COLO668 (cell line): ENCODE results near the gene HOXC10.

Source experiments
- DNase-seq: peaks from one replicate; lab custom pipeline; 2025; ENCODE audit not compliant: unreplicated experiment; lab: John Stamatoyannopoulos, UW

HOXC10 gene

GRCh38 chr12:53990311-53991076 lies 5.5 kb downstream of the HOXC10 start:
- no peak for DNase-seq

- no peak for DNase-seq
Measured at GRCh38 chr12:53991077-53991460, 6.1 kb downstream of the HOXC10 start.

- no peak for DNase-seq
Measured at GRCh38 chr12:53992377-53992889, 7.5 kb downstream of the HOXC10 start.

DNA sequence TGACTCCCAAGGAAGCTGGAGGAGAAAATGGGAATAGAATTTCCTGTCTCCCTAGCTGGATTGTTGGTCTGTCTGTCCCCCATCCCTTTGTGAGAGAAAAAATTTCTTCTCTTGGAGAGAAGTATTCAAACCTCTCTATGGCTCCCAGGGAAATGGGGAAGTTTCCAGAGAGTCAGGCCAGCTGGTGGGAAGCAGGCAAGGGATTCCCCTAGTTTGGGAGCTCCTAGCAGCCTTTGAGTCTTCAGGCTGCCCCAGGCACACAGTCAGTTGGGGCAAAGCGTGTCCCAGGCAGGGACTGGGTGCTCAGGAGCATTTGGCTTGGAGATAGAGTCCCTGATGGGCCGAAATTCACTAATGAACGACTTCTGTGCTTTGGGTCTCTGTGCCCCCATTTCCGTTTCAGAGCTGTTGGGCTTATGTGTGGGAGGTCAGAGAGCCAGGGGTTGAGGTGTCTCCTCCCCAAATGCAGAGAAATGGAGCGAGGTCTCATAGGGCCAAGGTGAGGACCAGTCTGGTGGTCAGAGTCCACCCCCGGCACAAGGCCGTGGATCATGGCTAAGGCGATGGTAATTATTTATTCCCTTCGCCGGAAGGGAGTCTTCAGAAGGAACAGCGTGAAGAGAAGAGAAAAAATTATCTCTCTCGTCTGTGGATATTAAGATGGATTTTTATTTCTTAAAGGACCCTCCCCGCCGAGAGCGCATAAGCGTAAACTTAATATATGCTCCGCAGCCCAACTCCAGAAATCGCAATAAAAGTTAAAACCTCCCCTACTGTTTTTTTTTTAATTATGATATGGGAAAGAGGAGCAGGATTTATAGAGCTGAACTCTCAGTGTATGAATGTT lies 8.4 kb downstream of the HOXC10 start:
- DNase-seq, result no peak

DNA sequence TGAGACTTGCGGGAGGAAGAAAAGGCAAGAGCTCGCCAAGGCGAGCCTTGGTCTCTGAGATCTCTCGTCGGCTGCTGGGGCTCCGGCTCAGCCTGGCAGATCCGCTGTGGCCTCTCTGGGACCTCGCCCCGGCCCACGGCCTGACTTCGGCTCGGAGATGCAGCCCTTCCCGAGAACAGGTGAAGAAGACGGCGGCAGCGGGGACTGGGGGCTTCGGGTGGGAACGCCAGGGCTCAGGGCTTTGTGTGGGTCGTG lies 9.0 kb downstream of the HOXC10 start:
- no peak for DNase-seq

DNA sequence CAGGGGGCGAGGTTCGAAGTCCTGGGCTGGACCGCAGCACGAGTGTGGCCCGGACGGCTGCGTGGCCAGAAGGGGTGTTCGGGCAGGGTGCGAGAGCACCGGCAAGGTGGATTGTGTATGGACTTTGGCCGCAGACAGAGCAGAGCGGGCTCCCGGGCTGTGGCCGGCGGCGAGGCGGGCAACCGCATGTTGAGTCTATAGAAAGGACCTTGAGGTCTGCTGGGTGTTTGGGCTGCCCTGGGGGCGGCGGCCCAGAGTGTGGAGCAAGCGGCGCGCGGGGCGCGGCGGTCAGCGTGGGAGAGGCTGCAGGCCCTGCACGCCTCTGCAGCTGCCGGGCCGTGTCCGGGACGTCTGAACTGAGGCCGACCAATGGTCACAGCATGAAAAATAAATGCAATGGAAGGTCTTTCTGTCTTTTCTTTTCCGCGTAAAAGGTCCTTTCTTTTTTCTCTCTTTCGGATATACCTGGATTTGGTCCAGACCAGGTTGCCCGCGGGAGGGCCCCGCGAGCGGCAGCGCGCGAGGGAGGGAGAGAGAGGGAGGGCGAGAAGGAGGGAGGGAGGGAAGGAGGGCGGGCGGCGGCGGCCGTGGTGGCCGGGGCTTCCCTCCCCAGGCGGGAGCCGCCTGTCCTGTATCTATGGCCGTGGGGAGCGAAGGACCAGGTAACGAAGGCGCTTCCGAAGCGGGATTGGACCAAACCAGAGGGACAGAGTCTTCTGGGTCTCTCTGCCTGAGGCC lies 9.5 kb downstream of the HOXC10 start:
- peak; percentile 1 for DNase-seq

DNA sequence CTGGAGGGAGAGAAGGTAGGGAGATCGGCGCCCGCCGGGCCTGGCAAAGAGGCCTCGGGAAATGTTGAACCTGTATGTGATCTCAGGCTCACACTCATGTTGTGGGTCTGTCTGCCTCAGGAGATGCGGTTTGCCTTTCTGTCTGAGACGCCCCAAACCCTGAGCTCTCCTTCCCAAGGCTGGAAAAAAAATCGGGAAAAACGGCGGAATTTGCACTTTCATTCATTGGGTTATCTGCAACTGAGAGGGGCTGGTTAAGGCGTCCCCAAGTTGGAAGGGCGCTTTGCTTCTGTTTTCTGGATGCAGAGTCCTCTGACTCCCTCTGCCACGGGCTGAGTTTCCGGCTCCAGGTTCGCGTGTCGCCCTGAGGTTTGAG lies 10.0 kb downstream of the HOXC10 start:
- DNase-seq, result no peak

GRCh38 chr12:53995378-53996239 lies 10.7 kb downstream of the HOXC10 start:
- peak; percentile 20 for DNase-seq

DNA sequence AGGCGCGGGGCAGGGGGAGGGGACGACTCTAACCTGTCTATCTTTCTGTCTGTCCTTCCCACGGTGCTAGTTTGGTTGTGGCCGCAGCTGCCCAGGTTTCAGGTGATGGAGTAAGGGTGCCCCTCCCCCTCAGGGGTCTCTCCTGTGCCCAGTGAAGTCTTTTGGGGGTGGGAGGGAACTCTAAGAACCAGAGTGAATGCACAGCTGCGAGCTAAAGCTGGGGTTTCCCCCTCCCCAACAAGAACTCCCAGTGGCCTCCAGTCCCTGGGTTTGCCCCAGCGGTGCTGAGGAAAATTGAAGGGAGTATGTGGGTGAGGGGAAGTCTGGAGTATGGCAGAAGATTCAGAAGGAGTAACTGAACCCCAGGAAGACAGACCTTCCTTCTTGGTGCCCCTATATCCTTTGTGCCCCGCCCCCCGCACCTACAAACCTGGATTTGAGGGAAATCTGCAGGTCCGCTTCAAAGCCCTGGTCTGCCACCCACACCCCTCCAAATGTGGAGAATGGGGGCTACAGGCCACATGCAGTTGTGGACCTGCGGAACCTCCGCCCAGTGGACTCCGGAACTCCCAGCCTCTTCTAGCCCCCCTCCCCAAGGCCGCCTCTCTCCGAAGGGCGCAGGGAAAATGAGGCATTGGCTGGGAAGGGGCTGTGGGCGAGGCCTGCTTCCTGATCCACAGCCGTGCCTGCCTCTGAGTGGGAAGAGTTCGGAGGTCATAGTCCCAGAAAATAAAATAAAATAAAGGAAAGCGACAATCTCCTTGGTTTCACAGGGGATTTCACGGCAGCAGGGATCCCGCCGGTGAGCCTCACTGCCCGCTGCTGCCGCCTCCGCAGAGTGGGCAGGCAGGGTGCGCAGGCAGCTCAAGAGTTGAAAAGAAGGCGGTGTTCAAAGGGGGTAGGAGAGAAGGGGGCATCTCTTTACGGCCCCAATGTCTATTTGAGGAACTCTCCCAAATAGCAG lies 11.6 kb downstream of the HOXC10 start:
- no peak for DNase-seq

GRCh38 chr12:53997204-53998109 lies 12.5 kb downstream of the HOXC10 start:
- DNase-seq, result no peak

- DNase-seq, result no peak
Measured at GRCh38 chr12:53998110-53998899, 13.4 kb downstream of the HOXC10 start.

DNA sequence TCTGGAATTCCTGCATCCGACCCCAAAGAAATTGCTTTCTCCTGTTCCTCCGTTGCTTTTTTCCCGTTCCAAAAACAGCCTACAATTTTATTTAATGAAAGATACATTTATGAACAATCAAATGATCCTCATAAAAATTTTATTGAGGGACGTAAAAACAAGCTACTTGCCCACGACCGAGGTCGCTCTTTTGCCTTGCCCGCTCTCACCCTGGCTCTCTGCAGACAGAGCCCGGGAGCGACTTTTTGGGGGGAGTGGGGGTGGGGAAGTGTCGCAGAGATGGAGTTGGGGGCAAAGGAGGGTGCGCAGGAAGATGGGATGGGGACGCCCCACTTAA lies 13.9 kb downstream of the HOXC10 start:
- no peak for DNase-seq

DNA sequence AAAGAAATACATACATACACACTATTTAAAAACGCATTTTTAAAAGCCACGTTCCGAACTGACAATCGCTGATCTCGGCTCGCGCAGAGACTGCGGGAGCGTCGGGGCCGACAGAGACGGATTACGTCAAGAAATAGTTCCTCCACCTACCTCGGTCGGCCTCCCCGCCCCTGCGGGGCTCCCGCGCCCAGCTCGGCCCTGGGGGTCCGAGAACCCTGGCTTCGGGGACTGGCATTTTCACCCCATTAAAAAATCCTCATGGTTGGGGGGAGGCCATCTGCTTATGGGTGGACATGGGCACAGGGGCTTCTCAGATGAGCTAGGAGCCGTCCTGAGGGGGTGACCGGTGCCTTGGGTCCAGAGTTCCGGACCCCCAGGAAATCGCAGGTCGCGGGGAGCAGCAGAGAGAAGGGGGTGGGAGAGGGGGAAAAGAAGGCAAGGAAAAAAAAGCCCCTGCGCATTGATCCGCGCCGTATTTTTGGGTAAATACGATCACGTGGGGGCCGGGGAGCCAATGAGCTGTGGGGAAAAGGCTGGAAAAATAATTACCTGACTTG lies 14.7 kb downstream of the HOXC10 start:
- DNase-seq, result no peak

GRCh38 chr12:54000116-54001114 lies 15.5 kb downstream of the HOXC10 start, which contains the start of gene HOXC9:
Gene HOXC9 (plus strand): TSS chr12:54000161. CDS start chr12:54000189, 28 bp downstream.
- no peak for DNase-seq

- DNase-seq, result no peak
Measured at GRCh38 chr12:54001283-54002187, 16.6 kb downstream of the HOXC10 start.
